ENCODE data around the gene IL5RA.

IL5RA gene

GRCh38 chr3:3023111-3023745, 86.9 kb downstream of the IL5RA start:
- TF ChIP-seq POU6F1 (CRISPR knock-in tag; IDR thresholded peaks at IDR 0.05; ENCODE audit: borderline replicate concordance, low read depth) = no peak
- no peak for TF ChIP-seq ZNF565 (CRISPR knock-in tag; conservative IDR thresholded peaks at IDR 0.05; ENCODE audit: low read depth)
- ATAC-seq = no peak

GRCh38 chr3:3020209-3020608, 90.0 kb downstream of the IL5RA start:
- TF ChIP-seq OSR1 (CRISPR knock-in tag; IDR thresholded peaks at IDR 0.05) (no peak), PPARA (CRISPR knock-in tag; IDR thresholded peaks at IDR 0.05; ENCODE audit: borderline replicate concordance) (no peak), ISL1 (CRISPR knock-in tag; IDR thresholded peaks at IDR 0.05) (no peak), SNAI2 (CRISPR knock-in tag; IDR thresholded peaks at IDR 0.05) (no peak), ARNTL (CRISPR knock-in tag; IDR thresholded peaks at IDR 0.05; ENCODE audit: borderline replicate concordance, low read depth) (no peak), ESRRG (CRISPR knock-in tag; IDR thresholded peaks at IDR 0.05) (no peak), ZC3H10 (CRISPR knock-in tag; IDR thresholded peaks at IDR 0.05) (no peak), CSDC2 (CRISPR knock-in tag; IDR thresholded peaks at IDR 0.05) (no peak), PATZ1 (CRISPR knock-in tag; IDR thresholded peaks at IDR 0.05; ENCODE audit: borderline replicate concordance) (no peak), TSHZ2 (CRISPR knock-in tag; IDR thresholded peaks at IDR 0.05) (no peak), ZNF565 (CRISPR knock-in tag; conservative IDR thresholded peaks at IDR 0.05; ENCODE audit: low read depth) (no peak), ZNF8 (CRISPR knock-in tag; IDR thresholded peaks at IDR 0.05) (no peak)

More at GRCh38 chr3:3020209-3020608, 90.0 kb downstream of the IL5RA start:
- no peak for ATAC-seq

Measured in SK-N-SH treated with all-trans-retinoic acid at 6 μM for 48 hours (cell line).